GM12875 (cell line): ENCODE measurements around the gene GSS.

Experiments
- H3K4me3 ChIP-seq: one replicate; pipeline ENCODE4 v1.5.1; 2011; ENCODE audit warnings: low read depth, low read length, control low read depth
- TF ChIP-seq, protein P1 (sequence below): IDR thresholded peaks from 2 replicates; pipeline ENCODE4 v1.5.1; 2011; ENCODE audit warnings: low read depth, mild to moderate bottlenecking, control low read depth, inconsistent platforms, low read length, moderate library complexity, borderline replicate concordance; ENCODE audit not compliant: insufficient read depth

Gene GSS

DNA sequence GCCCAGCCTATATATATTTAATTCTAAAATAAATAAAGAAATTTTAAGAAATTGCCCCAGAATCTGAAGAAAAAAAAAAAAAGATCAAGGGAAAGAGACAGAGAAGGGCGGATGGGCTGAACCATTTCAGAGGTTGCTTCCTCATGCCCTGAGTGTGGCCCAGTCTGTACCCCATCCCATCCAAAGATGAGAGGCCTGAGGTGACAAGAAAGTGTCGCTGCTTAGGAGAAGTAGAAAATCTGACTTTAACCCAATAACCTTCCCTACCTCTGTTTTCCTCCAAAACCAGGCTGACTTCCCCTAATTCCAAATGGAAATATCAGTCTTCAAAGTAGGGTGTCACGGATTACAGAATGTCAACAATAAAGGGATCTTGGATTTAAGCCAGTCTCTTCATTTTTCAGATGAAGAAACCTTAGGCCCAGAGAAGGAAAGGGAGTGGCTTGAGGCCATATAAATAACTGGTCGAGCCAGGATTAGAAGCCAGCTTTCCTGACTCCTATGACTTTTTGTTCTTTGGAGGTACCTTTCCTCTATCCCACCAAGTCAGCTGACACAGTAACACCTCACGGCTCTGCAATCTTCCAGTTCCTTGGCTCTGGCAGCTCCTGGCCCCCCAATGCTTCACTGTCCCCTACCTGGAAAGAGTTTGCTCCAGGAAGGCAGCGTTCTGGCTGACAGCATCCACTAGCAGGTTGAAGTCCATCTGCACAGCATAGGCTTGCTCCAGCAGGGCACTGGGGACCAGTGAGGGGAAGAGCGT lies 10.1 kb downstream of the GSS start:
- TF ChIP-seq, protein P1, sequence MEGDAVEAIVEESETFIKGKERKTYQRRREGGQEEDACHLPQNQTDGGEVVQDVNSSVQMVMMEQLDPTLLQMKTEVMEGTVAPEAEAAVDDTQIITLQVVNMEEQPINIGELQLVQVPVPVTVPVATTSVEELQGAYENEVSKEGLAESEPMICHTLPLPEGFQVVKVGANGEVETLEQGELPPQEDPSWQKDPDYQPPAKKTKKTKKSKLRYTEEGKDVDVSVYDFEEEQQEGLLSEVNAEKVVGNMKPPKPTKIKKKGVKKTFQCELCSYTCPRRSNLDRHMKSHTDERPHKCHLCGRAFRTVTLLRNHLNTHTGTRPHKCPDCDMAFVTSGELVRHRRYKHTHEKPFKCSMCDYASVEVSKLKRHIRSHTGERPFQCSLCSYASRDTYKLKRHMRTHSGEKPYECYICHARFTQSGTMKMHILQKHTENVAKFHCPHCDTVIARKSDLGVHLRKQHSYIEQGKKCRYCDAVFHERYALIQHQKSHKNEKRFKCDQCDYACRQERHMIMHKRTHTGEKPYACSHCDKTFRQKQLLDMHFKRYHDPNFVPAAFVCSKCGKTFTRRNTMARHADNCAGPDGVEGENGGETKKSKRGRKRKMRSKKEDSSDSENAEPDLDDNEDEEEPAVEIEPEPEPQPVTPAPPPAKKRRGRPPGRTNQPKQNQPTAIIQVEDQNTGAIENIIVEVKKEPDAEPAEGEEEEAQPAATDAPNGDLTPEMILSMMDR: no peak
- H3K4me3 ChIP-seq: no peak overlapping the region

DNA sequence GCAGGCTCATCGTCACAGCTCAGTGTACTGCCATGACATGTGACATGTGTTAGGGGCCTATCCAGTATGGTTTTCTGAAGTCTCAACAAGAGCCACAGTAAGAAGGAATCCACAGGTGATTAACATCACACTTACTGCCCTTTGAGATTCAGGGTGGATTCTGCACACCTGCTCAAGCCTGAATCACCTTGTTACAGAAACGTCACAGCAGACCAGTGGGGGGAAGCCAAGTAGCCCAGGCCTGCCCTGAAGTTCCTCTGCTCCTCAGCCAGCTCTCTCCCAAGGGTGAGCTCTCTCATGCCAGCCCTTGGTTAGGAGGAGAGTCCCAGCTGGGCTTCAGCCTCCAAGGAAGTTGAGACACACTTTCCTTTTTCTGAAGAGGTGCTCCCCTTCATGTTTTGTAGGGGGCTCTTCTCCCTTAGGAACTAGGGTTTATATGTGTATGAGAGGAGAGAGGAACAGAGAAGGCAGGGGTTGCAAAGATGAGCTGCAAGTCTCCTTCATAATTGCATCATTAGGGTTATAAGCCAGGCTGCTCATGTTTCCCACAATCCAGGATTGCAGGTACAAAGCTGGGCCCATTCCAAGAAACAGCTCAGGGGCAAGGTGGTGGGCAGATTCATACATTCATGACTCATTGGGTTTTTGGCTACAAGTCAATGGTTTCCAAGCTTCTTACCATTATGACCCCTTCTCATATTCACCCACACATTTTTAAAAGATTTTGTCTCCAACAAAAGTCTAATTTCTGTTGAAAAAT lies 11.6 kb downstream of the GSS start:
- H3K4me3 ChIP-seq: no peak overlapping the region
- TF ChIP-seq, protein P1: no peak

- no peak overlapping the region for H3K4me3 ChIP-seq
- TF ChIP-seq, protein P1: no peak
Measured at GRCh38 chr20:34942301-34942700, 13.3 kb downstream of the GSS start.

- no peak overlapping the region for H3K4me3 ChIP-seq
- TF ChIP-seq, protein P1: no peak
Measured at GRCh38 chr20:34941226-34941625, 14.4 kb downstream of the GSS start.

GRCh38 chr20:34940081-34940481 lies 15.5 kb downstream of the GSS start:
- TF ChIP-seq, protein P1: no peak
- no peak overlapping the region for H3K4me3 ChIP-seq

DNA sequence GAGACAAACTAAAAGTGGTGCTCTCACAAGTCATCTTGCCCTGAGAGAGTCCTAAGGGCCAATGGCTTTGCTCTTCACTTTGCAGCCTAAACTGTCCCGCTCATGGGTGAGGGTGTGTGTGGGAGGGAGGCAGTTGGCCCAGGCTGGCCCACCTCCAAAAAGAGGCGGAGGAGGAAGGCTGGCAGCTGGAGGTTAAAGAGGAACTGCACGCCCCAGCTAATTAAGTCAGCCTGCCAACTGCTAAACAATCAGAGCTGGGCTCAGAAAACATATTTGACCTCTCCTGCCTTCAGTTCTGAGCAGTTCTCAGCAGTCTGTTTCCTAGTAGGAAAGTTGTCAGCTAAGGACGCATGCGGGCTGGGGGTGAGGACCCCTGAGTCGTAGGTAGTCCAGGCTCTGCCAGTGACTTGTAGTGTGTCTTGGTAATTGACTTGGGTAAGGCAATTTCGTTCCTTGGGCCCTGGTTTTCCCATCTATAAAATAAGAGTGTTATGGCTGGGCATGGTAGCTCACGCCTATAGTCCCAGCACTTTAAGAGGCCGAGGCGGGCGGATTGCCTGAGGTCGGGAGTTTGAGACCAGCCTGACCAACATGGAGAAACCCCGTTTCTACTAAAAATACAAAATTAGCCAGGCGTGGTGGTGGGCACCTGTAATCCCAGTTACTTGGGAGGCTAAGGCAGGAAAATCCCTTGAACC lies 17.0 kb downstream of the GSS start:
- H3K4me3 ChIP-seq: no peak overlapping the region
- TF ChIP-seq, protein P1: no peak
